ENCODE results near the gene CLIC4.

The CLIC4 gene

DNA sequence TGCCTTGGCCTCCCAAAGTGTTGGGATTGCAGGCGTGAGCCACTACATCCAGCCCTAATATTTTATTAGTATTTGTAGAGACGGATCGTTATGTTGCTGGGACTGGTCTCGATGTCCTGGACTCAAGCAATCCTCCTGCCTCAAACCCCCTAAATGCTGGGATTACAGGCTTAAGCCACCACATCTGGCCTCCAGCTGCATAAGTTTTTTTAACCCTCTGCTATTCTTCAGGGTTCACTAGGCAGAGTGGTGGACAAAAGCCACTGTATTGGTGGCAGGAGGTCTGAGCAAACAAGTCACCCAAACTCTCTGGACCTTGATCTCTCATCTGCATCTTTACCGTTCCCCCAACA is 10.1 kb upstream of the CLIC4 start:
- Histone ChIP-seq H3K9me3 (ENCODE audit: insufficient read depth, low read length) (no peaks in the 10 kb centered on the region), H3K9ac (ENCODE audit: low read length) (no peak overlapping the region), H3K27me3 (ENCODE audit: low read depth, low read length) (no peaks in the 10 kb centered on the region), H4K20me1 (ENCODE audit: insufficient read depth, low read length) (no peaks in the 10 kb centered on the region), H3K4me3 (ENCODE audit: low read length) (no peak overlapping the region), H3K36me3 (replicated peaks; ENCODE audit: low read depth, low read length) (no peaks in the 10 kb centered on the region), H3K4me2 (ENCODE audit: low read length) (no peak overlapping the region), H3K27ac (ENCODE audit: low read length) (no peak overlapping the region), H3K79me2 (ENCODE audit: low read length) (no peaks in the 10 kb centered on the region), H3K4me1 (ENCODE audit: low read length) (peaks cover 46% of the 10 kb centered on the region), H2AFZ (ENCODE audit: low read depth, low read length) (0 out of 2 replicates have a peak overlapping the region, but pooled peaks have one; percentile 31)
- TF ChIP-seq, protein P1, sequence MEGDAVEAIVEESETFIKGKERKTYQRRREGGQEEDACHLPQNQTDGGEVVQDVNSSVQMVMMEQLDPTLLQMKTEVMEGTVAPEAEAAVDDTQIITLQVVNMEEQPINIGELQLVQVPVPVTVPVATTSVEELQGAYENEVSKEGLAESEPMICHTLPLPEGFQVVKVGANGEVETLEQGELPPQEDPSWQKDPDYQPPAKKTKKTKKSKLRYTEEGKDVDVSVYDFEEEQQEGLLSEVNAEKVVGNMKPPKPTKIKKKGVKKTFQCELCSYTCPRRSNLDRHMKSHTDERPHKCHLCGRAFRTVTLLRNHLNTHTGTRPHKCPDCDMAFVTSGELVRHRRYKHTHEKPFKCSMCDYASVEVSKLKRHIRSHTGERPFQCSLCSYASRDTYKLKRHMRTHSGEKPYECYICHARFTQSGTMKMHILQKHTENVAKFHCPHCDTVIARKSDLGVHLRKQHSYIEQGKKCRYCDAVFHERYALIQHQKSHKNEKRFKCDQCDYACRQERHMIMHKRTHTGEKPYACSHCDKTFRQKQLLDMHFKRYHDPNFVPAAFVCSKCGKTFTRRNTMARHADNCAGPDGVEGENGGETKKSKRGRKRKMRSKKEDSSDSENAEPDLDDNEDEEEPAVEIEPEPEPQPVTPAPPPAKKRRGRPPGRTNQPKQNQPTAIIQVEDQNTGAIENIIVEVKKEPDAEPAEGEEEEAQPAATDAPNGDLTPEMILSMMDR (IDR thresholded peaks at IDR 0.05; ENCODE audit: low read depth, low read length): no peak
- TF ChIP-seq EZH2phosphoT487 (IDR thresholded peaks at IDR 0.05; ENCODE audit: low read depth): no peak

DNA sequence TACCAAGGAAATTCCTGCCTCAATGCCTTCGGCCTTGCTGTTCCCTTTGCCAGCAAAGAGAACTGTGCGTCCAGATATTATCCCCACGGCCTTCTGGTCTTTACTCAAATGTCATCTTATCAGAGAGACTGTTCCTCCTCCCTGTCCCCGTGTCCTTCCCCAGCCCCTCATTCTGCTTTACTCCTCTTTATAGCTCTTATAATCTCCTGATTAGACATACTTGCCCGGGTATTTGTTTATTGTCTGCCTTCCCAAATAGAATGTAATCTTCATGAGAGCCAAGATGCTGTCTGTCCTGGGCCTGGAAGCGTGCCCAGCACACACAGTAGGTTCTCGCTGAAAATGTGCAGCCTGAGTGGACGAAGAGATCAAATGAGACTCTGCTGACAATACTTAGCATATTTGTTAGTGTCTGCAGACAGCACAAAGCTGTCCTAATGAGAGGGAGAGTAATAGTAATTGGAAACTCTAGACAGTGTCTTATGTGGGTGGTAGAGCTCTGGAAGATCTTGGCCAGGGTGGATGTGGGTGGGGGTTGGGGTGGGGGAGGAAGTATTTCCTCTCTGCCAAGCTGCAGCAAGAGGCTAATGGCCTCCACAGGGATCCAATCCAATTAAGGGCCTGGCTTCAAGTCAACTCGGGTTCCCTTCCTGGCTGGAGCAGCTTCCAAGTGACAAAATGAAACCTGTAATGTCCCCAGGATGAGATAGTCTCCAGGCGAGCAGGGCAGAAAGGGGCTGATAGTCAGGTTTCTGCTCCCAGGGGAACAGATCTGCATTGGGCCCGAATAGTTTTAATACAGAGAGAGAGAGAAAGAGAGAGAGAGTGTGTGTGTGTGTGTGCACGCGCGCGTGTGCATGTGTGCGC is 9.5 kb upstream of the CLIC4 start:
- Histone ChIP-seq H3K4me3 (ENCODE audit: low read length) (no peak overlapping the region), H3K4me2 (ENCODE audit: low read length) (no peak overlapping the region), H4K20me1 (ENCODE audit: insufficient read depth, low read length) (no peaks in the 10 kb centered on the region), H3K36me3 (replicated peaks; ENCODE audit: low read depth, low read length) (no peaks in the 10 kb centered on the region), H3K9me3 (ENCODE audit: insufficient read depth, low read length) (no peaks in the 10 kb centered on the region), H3K79me2 (ENCODE audit: low read length) (no peaks in the 10 kb centered on the region), H3K9ac (ENCODE audit: low read length) (no peak overlapping the region), H3K4me1 (ENCODE audit: low read length) (peaks cover 41% of the 10 kb centered on the region), H3K27me3 (ENCODE audit: low read depth, low read length) (no peaks in the 10 kb centered on the region), H2AFZ (ENCODE audit: low read depth, low read length) (0 out of 2 replicates have a peak overlapping the region, but pooled peaks have one; percentile 31), H3K27ac (ENCODE audit: low read length) (no peak overlapping the region)
- no peak for TF ChIP-seq EZH2phosphoT487 (IDR thresholded peaks at IDR 0.05; ENCODE audit: low read depth)
- TF ChIP-seq, protein P1 (IDR thresholded peaks at IDR 0.05; ENCODE audit: low read depth, low read length): no peak

DNA sequence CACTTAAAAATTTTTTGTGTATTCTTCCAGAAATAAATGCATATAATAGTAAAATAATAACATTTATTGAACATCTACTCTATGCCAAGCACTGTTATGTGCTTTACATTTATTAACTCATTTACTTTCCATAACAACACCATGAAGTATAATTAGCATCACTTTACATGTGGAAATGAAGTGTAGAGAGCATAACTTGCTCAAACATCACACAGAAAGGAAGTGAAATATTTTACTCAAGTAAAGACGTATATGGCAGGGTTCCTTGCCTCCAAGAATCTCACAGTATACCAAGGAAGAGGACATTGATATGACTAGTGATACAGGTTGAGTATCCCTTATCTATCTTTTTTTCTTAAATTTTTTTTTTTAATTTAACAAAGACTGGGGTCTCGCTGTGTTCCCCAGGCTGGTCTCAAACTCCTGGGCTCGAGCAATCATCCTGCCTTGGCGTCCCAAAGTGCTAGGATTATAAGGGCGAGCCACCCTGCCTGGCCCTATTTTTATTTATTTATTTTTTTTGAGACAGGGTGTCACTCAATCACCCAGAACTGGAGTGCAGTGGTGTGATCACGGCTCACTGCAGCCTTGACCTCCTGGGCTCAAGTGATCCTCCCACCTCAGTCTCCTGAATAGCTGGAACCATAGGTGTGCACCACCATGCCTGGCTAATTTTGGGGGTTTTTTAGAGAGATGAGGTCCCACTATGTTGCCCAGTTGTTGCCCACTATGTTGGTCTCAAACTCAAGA is 7.7 kb upstream of the CLIC4 start:
- Histone ChIP-seq H3K79me2 (ENCODE audit: low read length) (no peaks in the 10 kb centered on the region), H3K9ac (ENCODE audit: low read length) (no peak overlapping the region), H4K20me1 (ENCODE audit: insufficient read depth, low read length) (no peaks in the 10 kb centered on the region), H2AFZ (ENCODE audit: low read depth, low read length) (no peak overlapping the region), H3K4me2 (ENCODE audit: low read length) (peak overlapping the region; percentile 43), H3K36me3 (replicated peaks; ENCODE audit: low read depth, low read length) (no peaks in the 10 kb centered on the region), H3K9me3 (ENCODE audit: insufficient read depth, low read length) (no peaks in the 10 kb centered on the region), H3K27me3 (ENCODE audit: low read depth, low read length) (no peaks in the 10 kb centered on the region), H3K4me1 (ENCODE audit: low read length) (peaks cover 48% of the 10 kb centered on the region), H3K4me3 (ENCODE audit: low read length) (no peak overlapping the region), H3K27ac (ENCODE audit: low read length) (no peak overlapping the region; the same call in 1 of the 2 replicates)
- TF ChIP-seq, protein P1 (IDR thresholded peaks at IDR 0.05; ENCODE audit: low read depth, low read length): no peak
- no peak for TF ChIP-seq EZH2phosphoT487 (IDR thresholded peaks at IDR 0.05; ENCODE audit: low read depth)

DNA sequence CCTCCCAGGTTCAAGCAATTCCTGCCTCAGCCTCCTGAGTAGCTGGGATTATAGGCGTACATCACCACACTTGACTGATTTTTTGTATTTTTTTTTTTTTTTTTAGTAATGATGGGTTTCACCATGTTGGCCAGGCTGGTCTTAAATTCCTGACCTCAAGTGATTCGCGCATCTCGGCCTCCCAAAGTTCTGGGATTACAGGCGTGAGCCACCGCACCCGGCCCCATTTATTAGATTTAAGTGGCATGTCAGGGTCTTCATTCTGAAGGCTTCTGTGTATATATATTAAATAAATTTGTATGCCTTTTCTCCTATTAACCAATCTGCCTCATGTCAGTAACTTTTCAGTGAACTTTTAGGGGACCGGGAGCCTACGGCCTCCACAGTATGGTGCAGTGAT is 6.0 kb upstream of the CLIC4 start:
- Histone ChIP-seq H3K79me2 (ENCODE audit: low read length) (no peaks in the 10 kb centered on the region), H3K4me1 (ENCODE audit: low read length) (peaks cover 54% of the 10 kb centered on the region), H2AFZ (ENCODE audit: low read depth, low read length) (no peak overlapping the region), H3K27me3 (ENCODE audit: low read depth, low read length) (no peaks in the 10 kb centered on the region), H3K27ac (ENCODE audit: low read length) (no peak overlapping the region), H3K4me2 (ENCODE audit: low read length) (no peak overlapping the region), H3K9ac (ENCODE audit: low read length) (no peak overlapping the region), H3K9me3 (ENCODE audit: insufficient read depth, low read length) (no peaks in the 10 kb centered on the region), H3K4me3 (ENCODE audit: low read length) (no peak overlapping the region), H4K20me1 (ENCODE audit: insufficient read depth, low read length) (no peaks in the 10 kb centered on the region), H3K36me3 (replicated peaks; ENCODE audit: low read depth, low read length) (no peaks in the 10 kb centered on the region)
- no peak for TF ChIP-seq EZH2phosphoT487 (IDR thresholded peaks at IDR 0.05; ENCODE audit: low read depth)
- TF ChIP-seq, protein P1 (IDR thresholded peaks at IDR 0.05; ENCODE audit: low read depth, low read length): no peak

All from OCI-LY3 (cell line).